GM06990 (cell line): ENCODE results near the gene SNCAIP.

Experiments
- DNase-seq: peaks from one replicate; pipeline ENCODE4 v3.0.0-alpha.2; 2011; ENCODE audit not compliant: insufficient read length; ENCODE audit errors: extremely low read depth
- H3K27me3 ChIP-seq: replicated peaks from 2 replicates; pipeline ENCODE4 v1.6.0; 2011; ENCODE audit warnings: low read length; ENCODE audit not compliant: control insufficient read depth, insufficient read depth
- H3K36me3 ChIP-seq: 2 replicates; pipeline ENCODE4 v1.5.1; 2011; ENCODE audit warnings: low read length; ENCODE audit not compliant: control insufficient read depth, insufficient read depth
- H3K4me3 ChIP-seq: replicated peaks from 2 replicates; pipeline ENCODE4 v1.5.1; 2011; ENCODE audit warnings: low read depth, mild to moderate bottlenecking, control low read depth, low read length
- TF ChIP-seq, protein P1 (sequence below): IDR thresholded peaks from 2 replicates; pipeline ENCODE4 v1.5.1; 2011; ENCODE audit warnings: low read length, control low read depth, mild to moderate bottlenecking, inconsistent platforms; ENCODE audit not compliant: insufficient read depth, poor library complexity, severe bottlenecking

Gene SNCAIP

DNA sequence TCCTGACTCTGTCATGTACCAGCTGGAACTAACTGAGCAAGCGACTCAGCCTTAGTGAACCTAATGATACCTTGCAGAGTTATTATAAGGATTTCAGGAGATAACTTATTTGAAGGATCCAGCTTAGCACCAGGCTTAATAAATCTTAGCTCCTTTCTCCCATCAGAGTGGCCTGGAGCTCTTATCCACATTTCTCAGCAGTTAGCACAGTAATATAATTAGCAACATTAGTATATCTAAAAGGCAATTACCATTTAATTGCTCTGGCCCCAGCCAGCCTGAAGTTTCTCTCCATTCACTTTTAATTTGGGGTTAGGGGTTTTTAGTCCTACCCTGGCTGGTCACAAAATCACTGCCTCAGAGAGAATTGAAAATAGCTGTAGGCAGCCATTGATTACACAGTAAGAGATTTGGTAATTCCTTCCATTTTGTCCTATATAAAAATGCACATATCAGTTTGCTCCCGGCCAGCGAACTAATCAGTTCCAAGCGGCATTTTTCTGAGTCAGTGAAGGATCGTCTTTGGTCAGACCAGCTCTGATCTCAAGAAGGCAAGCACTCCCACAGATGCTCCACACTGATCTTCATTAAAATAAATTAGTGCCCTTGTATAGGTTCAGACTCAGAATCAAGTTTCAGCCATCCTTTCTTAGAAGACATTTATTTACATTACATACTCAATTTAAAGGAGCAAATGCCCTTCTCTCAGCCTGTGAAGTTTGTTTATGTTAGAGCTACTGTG, 56.6 kb downstream of the SNCAIP start:
- TF ChIP-seq, protein P1, sequence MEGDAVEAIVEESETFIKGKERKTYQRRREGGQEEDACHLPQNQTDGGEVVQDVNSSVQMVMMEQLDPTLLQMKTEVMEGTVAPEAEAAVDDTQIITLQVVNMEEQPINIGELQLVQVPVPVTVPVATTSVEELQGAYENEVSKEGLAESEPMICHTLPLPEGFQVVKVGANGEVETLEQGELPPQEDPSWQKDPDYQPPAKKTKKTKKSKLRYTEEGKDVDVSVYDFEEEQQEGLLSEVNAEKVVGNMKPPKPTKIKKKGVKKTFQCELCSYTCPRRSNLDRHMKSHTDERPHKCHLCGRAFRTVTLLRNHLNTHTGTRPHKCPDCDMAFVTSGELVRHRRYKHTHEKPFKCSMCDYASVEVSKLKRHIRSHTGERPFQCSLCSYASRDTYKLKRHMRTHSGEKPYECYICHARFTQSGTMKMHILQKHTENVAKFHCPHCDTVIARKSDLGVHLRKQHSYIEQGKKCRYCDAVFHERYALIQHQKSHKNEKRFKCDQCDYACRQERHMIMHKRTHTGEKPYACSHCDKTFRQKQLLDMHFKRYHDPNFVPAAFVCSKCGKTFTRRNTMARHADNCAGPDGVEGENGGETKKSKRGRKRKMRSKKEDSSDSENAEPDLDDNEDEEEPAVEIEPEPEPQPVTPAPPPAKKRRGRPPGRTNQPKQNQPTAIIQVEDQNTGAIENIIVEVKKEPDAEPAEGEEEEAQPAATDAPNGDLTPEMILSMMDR: no peak
- H3K36me3 ChIP-seq: no peaks in the 10 kb centered on the region
- no peak overlapping the region for H3K4me3 ChIP-seq
- H3K27me3 ChIP-seq: no peaks in the 10 kb centered on the region
- DNase-seq: no peak

GRCh38 chr5:122369253-122369815, 57.3 kb downstream of the SNCAIP start:
- H3K27me3 ChIP-seq: no peaks in the 10 kb centered on the region
- no peaks in the 10 kb centered on the region for H3K36me3 ChIP-seq
- TF ChIP-seq, protein P1: no peak
- DNase-seq: no peak
- H3K4me3 ChIP-seq: no peak overlapping the region

DNA sequence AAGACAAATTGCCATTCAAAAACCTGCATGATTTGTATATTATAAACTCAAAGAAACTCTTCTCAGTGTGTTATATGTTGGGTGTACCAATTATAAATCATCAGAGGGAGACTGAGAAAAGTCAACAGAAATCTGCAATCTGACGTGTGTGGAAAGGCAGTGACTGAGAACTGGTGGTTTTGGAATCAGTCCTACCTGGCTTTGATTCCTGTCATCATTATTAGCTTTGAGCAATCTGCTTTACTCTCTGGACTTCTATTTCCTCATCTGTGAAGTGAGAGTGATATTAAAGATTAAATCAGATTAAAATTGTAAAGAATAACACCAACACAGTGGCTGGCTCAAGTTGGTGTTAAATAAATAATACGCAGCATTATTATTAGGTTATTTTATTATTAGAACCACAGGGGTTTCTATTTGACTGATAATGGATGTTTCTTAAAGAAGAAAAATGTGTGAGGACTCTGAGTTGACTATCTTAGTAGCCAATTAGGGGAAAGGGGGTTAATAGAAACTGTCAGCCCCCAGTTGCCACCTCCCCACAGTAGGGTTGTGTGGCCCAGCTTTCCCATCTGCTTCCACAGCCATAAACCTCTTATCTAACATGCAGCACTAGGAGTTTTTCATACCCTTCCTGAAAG, 59.6 kb downstream of the SNCAIP start:
- peak; percentile 28 for DNase-seq
- Histone ChIP-seq H3K4me3 (no peak overlapping the region), H3K27me3 (no peaks in the 10 kb centered on the region), H3K36me3 (no peaks in the 10 kb centered on the region)
- TF ChIP-seq, protein P1: no peak

GRCh38 chr5:122374110-122374509, 62.1 kb downstream of the SNCAIP start:
- no peaks in the 10 kb centered on the region for H3K27me3 ChIP-seq
- TF ChIP-seq, protein P1: no peak
- H3K4me3 ChIP-seq: no peak overlapping the region
- no peaks in the 10 kb centered on the region for H3K36me3 ChIP-seq
- no peak for DNase-seq

- no peak overlapping the region for H3K4me3 ChIP-seq
Measured at GRCh38 chr5:122375801-122376200, 63.8 kb downstream of the SNCAIP start.

More at GRCh38 chr5:122375801-122376200, 63.8 kb downstream of the SNCAIP start:
- Histone ChIP-seq H3K27me3 (no peaks in the 10 kb centered on the region), H3K36me3 (no peaks in the 10 kb centered on the region)
- TF ChIP-seq, protein P1: no peak
- DNase-seq: no peak
